H1 (cell line): ENCODE data around the gene UBA3. TPM values are rescaled to one million over a fixed set of nuclear protein-coding genes. Genes with fewer than 3 reads are reported as not detected.

Source experiments
- CTCF ChIA-PET: fragments of 300-600 bp; sonication (Branson Sonifier 250); formaldehyde crosslinking; loops from one replicate; lab custom pipeline; 2021; ENCODE audit not compliant: partially characterized antibody; lab: Charles Lee
- POLR2A ChIA-PET: fragments of 300-600 bp; sonication (Branson Sonifier 250); formaldehyde crosslinking; loops from one replicate; lab custom pipeline; 2021; ENCODE audit warnings: inconsistent platforms; ENCODE audit not compliant: partially characterized antibody; lab: Charles Lee
- DNase-seq, 2 experiments: peaks; one replicate each; pipeline versions ENCODE4 v3.0.0 to v3.0.0-alpha.2; 2010 to 2022; ENCODE audit warnings: low spot score in 2 of 2, low read depth in 1 of 2, mixed read lengths in 1 of 2
- FAIRE-seq: peaks from 2 replicates; lab custom pipeline; 2011; peaks lifted over from hg19 to GRCh38; lab: Jason Lieb, UNC
- H2AFZ ChIP-seq: 2 replicates; pipeline ENCODE4 v1.8.1; 2012; ENCODE audit warnings: low read length, inconsistent platforms
- H2AK5ac ChIP-seq: 2 replicates; pipeline ENCODE4 v1.6.1; 2013; ENCODE audit warnings: low read depth, low read length
- H2BK120ac ChIP-seq: replicated peaks from 2 replicates; pipeline ENCODE3; 2013; ENCODE audit warnings: low read depth, low read length, inconsistent platforms
- H2BK12ac ChIP-seq: 2 replicates; pipeline ENCODE4 v1.6.1; 2013; ENCODE audit warnings: low read depth, low read length
- H2BK15ac ChIP-seq: 2 replicates; pipeline ENCODE4 v1.6.1; 2013; ENCODE audit warnings: low read length
- H2BK20ac ChIP-seq: 2 replicates; pipeline ENCODE4 v1.6.1; 2013; ENCODE audit warnings: low read length
- H2BK5ac ChIP-seq: 2 replicates; pipeline ENCODE4 v1.6.1; 2013; ENCODE audit warnings: low read depth, low read length
- H3K14ac ChIP-seq: 2 replicates; pipeline ENCODE4 v1.6.1; 2013; ENCODE audit warnings: inconsistent platforms; ENCODE audit not compliant: insufficient read length
- H3K18ac ChIP-seq: 2 replicates; pipeline ENCODE4 v1.6.1; 2013; ENCODE audit warnings: low read length; ENCODE audit errors: extremely low read depth
- H3K23ac ChIP-seq: 2 replicates; pipeline ENCODE4 v1.6.1; 2013; ENCODE audit warnings: inconsistent platforms; ENCODE audit not compliant: insufficient read length
- H3K23me2 ChIP-seq: 2 replicates; pipeline ENCODE4 v1.6.1; 2013; ENCODE audit warnings: low read depth, low read length
- H3K27ac ChIP-seq: 2 replicates; pipeline ENCODE4 v1.6.1; 2011; ENCODE audit warnings: low read depth, low read length, inconsistent platforms
- H3K27me3 ChIP-seq, 4 experiments: replicated peaks in 1 of 4; 1 replicate in 1 of 4; 2 replicates in 3 of 4; pipeline versions ENCODE4 v1.6.1 to v1.8.1; 2011 to 2013; ENCODE audit warnings: low read length in 3 of 4, mild to moderate bottlenecking in 3 of 4, inconsistent platforms in 2 of 4, mixed read lengths in 2 of 4, moderate library complexity in 1 of 4; ENCODE audit not compliant: control insufficient read depth in 3 of 4, insufficient read depth in 3 of 4; ENCODE audit errors: extremely low read depth in 1 of 4
- H3K36me3 ChIP-seq, 4 experiments: 2 replicates each; pipeline versions ENCODE4 v1.6.1 to v1.8.1; 2011 to 2013; ENCODE audit warnings: mild to moderate bottlenecking in 4 of 4, low read length in 3 of 4, moderate library complexity in 2 of 4, control low read depth in 1 of 4, inconsistent platforms in 1 of 4; ENCODE audit not compliant: insufficient read depth in 4 of 4, control insufficient read depth in 2 of 4
- H3K4ac ChIP-seq: replicated peaks from 2 replicates; pipeline ENCODE3; 2013; ENCODE audit warnings: low read length, low read depth, mixed read lengths, inconsistent platforms; ENCODE audit not compliant: insufficient read length
- H3K4me1 ChIP-seq, 4 experiments: replicated peaks in 1 of 4; 1 replicate in 1 of 4; 2 replicates in 3 of 4; pipeline versions ENCODE4 v1.6.1 to v1.8.1; 2011 to 2013; ENCODE audit warnings: low read length in 3 of 4, inconsistent platforms in 2 of 4, mixed read lengths in 1 of 4; ENCODE audit not compliant: insufficient read depth in 4 of 4, control insufficient read depth in 3 of 4
- H3K4me2 ChIP-seq, 2 experiments: 2 replicates each; pipeline versions ENCODE4 v1.6.1 to v1.8.1; 2011 to 2013; ENCODE audit warnings: low read depth in 2 of 2, low read length in 2 of 2, control low read depth in 1 of 2, inconsistent platforms in 1 of 2, mild to moderate bottlenecking in 1 of 2; ENCODE audit not compliant: insufficient read depth in 1 of 2
- H3K4me3 ChIP-seq, 4 experiments: fragments of 200-600, 300-600 bp in 1 of 4; sonication (generic), shearing (Covaris generic), sonication (Bioruptor Twin) in 1 of 4; 2 replicates each; pipeline versions ENCODE4 v1.5.1 to v1.8.1; 2011 to 2016; ENCODE audit warnings: low read length in 4 of 4, low read depth in 3 of 4, control low read depth in 2 of 4, inconsistent platforms in 2 of 4, mild to moderate bottlenecking in 2 of 4, mixed read lengths in 1 of 4, moderate library complexity in 1 of 4; ENCODE audit not compliant: insufficient read depth in 2 of 4; ENCODE audit errors: extremely low read depth in 1 of 4
- H3K56ac ChIP-seq: replicated peaks from 2 replicates; pipeline ENCODE3; 2013; ENCODE audit warnings: low read depth, mild to moderate bottlenecking, mixed read lengths, low read length, inconsistent platforms; ENCODE audit not compliant: insufficient read length
- H3K79me1 ChIP-seq: 2 replicates; pipeline ENCODE4 v1.6.1; 2013; ENCODE audit warnings: low read depth, low read length, control low read depth
- H3K79me2 ChIP-seq, 2 experiments: 2 replicates each; pipeline versions ENCODE4 v1.6.1 to v1.8.1; 2012 to 2013; ENCODE audit warnings: low read length in 2 of 2, mild to moderate bottlenecking in 2 of 2, inconsistent platforms in 1 of 2; ENCODE audit not compliant: insufficient read depth in 2 of 2, control insufficient read depth in 1 of 2
- H3K9ac ChIP-seq, 4 experiments: replicated peaks in 1 of 4; 1 replicate in 1 of 4; 2 replicates in 3 of 4; pipeline versions ENCODE4 v1.6.1 to v1.8.1; 2011 to 2013; ENCODE audit warnings: low read depth in 3 of 4, low read length in 3 of 4, control low read depth in 2 of 4, mild to moderate bottlenecking in 2 of 4, moderate library complexity in 2 of 4, inconsistent platforms in 1 of 4; ENCODE audit errors: extremely low read depth in 1 of 4
- H3K9me3 ChIP-seq, 2 experiments: 2 replicates each; pipeline versions ENCODE4 v1.6.1 to v1.8.1; 2012 to 2013; ENCODE audit warnings: mild to moderate bottlenecking in 2 of 2, moderate library complexity in 2 of 2, control low read depth in 1 of 2, inconsistent platforms in 1 of 2, low read depth in 1 of 2, low read length in 1 of 2, mixed read lengths in 1 of 2; ENCODE audit not compliant: insufficient read depth in 2 of 2
- H4K20me1 ChIP-seq, 2 experiments: replicated peaks in 1 of 2; 2 replicates each; pipeline versions ENCODE3 to v1.8.1; 2011 to 2013; ENCODE audit warnings: inconsistent platforms in 2 of 2, low read length in 2 of 2, mild to moderate bottlenecking in 1 of 2; ENCODE audit not compliant: insufficient read depth in 2 of 2, control insufficient read depth in 1 of 2
- H4K5ac ChIP-seq: 2 replicates; pipeline ENCODE4 v1.6.1; 2013; ENCODE audit warnings: low read length, low read depth, mixed read lengths, inconsistent platforms; ENCODE audit not compliant: insufficient read length
- H4K8ac ChIP-seq: 2 replicates; pipeline ENCODE4 v1.8.0; 2013; ENCODE audit warnings: mild to moderate bottlenecking, moderate library complexity, low read length, inconsistent platforms; ENCODE audit not compliant: insufficient read depth; ENCODE audit errors: extremely low read depth
- H4K91ac ChIP-seq: replicated peaks from 2 replicates; pipeline ENCODE3; 2013; ENCODE audit warnings: low read length, mixed read lengths, inconsistent platforms; ENCODE audit not compliant: insufficient read length
- ASH2L ChIP-seq: fragments of 200-600, 300-600 bp; sonication (generic); IDR thresholded peaks from one replicate; pipeline ENCODE4 v1.7.1; 2017; ENCODE audit warnings: low read length
- ATF2 ChIP-seq: IDR thresholded peaks from 2 replicates; pipeline ENCODE4 v1.6.1; 2012; ENCODE audit warnings: low read length, inconsistent platforms
- E2F6 ChIP-seq: IDR thresholded peaks from 2 replicates; pipeline ENCODE4 v1.6.1; 2012; ENCODE audit warnings: inconsistent platforms
- RNF2 ChIP-seq: fragments of 200-900, 300-1000 bp; sonication (generic); IDR thresholded peaks from 2 replicates; pipeline ENCODE4 v1.7.1; 2016; ENCODE audit warnings: borderline replicate concordance, low read depth, mild to moderate bottlenecking, antibody characterized with exemption, low read length; ENCODE audit not compliant: poor library complexity, severe bottlenecking; ENCODE audit errors: missing control alignments
- SIX5 ChIP-seq: IDR thresholded peaks from 2 replicates; pipeline ENCODE4 v1.6.1; 2011; ENCODE audit warnings: mild to moderate bottlenecking, low read depth, low read length
- SP4 ChIP-seq: IDR thresholded peaks from 2 replicates; pipeline ENCODE4 v1.6.1; 2012; ENCODE audit warnings: low read length, inconsistent platforms
- SRF ChIP-seq: IDR thresholded peaks from 2 replicates; pipeline ENCODE4 v1.6.1; 2011; ENCODE audit warnings: mild to moderate bottlenecking, low read depth, low read length, moderate library complexity
- ZNF274 ChIP-seq: IDR thresholded peaks from 2 replicates; pipeline ENCODE4 v1.7.0; 2012; ENCODE audit warnings: low read length, borderline replicate concordance; ENCODE audit errors: extremely low read depth
- WGBS, 2 experiments: shearing (Covaris generic) in 1 of 2; methylation state at CpG; one replicate each; pipeline versions ENCODE4 v1.1.6 to v1.1.7; 2013 to 2015; ENCODE audit warnings: low lambda C conversion rate in 2 of 2, mixed read lengths in 2 of 2, inconsistent platforms in 1 of 2, low coverage in 1 of 2, missing lambda C conversion rate in 1 of 2; ENCODE audit not compliant: insufficient replicate concordance in 2 of 2, insufficient coverage in 1 of 2, insufficient read length in 1 of 2; ENCODE audit errors: extremely low coverage in 1 of 2, missing lambda C conversion rate in 1 of 2; 5-methylcytosine and 5-hydroxymethylcytosine counted together
- polyA plus RNA-seq, 7 experiments: library from polyadenylated mRNA; depleted of rRNA in 3 of 7; stranded (reverse) in 5 of 7; unstranded in 2 of 7; fragments of >200 nt in 5 of 7; fragments of 200-250 nt in 2 of 7; gene quantifications; 1 replicate in 5 of 7; 2 replicates in 1 of 7; 4 replicates in 1 of 7; pipeline versions ENCODE4 v1.2.1 to v1.2.3, GENCODE V29; 2011 to 2013; ENCODE audit warnings: missing spikeins in 2 of 7, mixed read lengths in 2 of 7
- total RNA-seq: library from RNA; stranded (reverse); fragmentation: NEBNext Ultra II Directional; extraction: Animal tissue kit (Norgen Biotek cat#: 25700); gene quantifications from 2 replicates; pipeline ENCODE4 v1.2.1, GENCODE V29; 2021

The UBA3 gene
- total and polyA plus RNA-seq, 2 of the 8 experiments (the other 6 are each of a cell fraction or from before 2014, with no cell fraction given), result 40.8 to 97.8 TPM

DNA sequence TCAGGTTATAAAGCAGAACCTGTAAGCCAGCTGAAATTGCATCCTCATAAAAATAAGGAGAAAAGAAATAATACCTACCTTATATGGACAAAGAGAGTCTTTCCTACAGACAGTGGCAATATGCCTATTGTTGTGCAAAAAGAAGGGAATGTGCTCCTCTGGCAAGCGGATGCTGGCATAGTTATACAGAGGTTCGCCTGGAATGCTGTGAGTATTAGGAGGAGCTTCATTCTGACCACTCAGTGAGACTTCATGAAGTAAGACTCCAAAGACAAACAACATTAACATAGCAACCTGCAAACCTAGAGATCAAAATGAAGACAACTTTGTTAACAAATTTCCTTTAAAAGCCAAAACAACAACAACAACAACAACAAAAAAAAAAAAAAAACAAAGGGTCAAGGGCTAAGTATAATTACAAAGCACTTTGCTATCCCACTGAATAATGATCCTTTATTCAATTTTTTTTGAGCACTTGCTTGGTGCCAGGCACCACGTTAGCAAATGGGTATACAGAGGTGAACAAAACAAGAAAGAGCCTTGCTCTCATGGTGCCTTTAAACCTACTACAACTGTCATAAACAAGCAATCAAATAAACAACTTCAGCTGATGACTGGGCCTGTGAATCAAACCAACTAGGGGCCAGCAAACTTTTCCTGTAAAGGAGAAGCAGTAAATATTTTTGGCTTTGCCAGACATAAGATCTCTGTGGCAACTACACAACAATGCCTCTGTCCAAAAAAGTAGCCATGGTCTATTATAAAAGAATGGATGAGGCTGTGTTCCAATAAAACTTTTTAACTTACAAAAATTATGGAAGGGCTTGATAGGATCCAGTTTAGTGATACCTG is 70.4 kb downstream of the UBA3 start:
- H3K4me1 ChIP-seq, result peaks cover 3 to 19% (median 8%) of the 10 kb centered on the region in 4 experiments
- H3K56ac ChIP-seq, result no peak overlapping the region
- peak in 1 of 2 experiments; percentile 63 for DNase-seq
- no peak overlapping the region for H2BK12ac ChIP-seq
- H3K18ac ChIP-seq, result no peak overlapping the region
- H2AK5ac ChIP-seq, result no peak overlapping the region
- no peaks in the 10 kb centered on the region for H3K79me1 ChIP-seq
- no peaks in the 10 kb centered on the region for H3K79me2 ChIP-seq
- H3K4ac ChIP-seq, result no peak overlapping the region
- FAIRE-seq, result peak; percentile 99
- H2BK20ac ChIP-seq, result no peak overlapping the region
- peak overlapping the region; percentile 55 for H2BK5ac ChIP-seq
- H2BK120ac ChIP-seq, result no peak overlapping the region
- ChIA-PET CTCF (interaction anchor here (1.0 kb wide), 1 partner anchor 16 kb away, joined by 4 read pairs; no protein-coding TSS in a partner anchor), POLR2A (interaction anchor here (0.5 to 2.6 kb wide), 13 partner anchors 9 to 1141 kb away, joined by 3 to 8 read pairs (median 3); partner anchors contain the start of gene TMF1)
- H3K4me3 ChIP-seq, result peak overlapping the region in 1 of 4 experiments; percentile 23; a peak in 1 of 8 replicates
- H2AFZ ChIP-seq, result no peak overlapping the region
- peaks cover 0 to 4% (median 0%) of the 10 kb centered on the region in 4 experiments; a peak in 2 of 7 replicates for H3K27me3 ChIP-seq
- no peak overlapping the region for H3K23ac ChIP-seq
- H4K8ac ChIP-seq, result no peak overlapping the region
- H4K20me1 ChIP-seq, result no peaks in the 10 kb centered on the region
- no peak overlapping the region for H2BK15ac ChIP-seq
- peak overlapping the region in 1 of 2 experiments; percentile 37; a peak in 2 of 4 replicates for H3K4me2 ChIP-seq
- no peaks in the 10 kb centered on the region for H3K9me3 ChIP-seq
- peaks cover 4% of the 10 kb centered on the region for H3K23me2 ChIP-seq
- H4K91ac ChIP-seq, result no peak overlapping the region
- H3K36me3 ChIP-seq, result peaks cover 0 to 3% (median under 1%) of the 10 kb centered on the region in 4 experiments; a peak in 3 of 8 replicates
- WGBS, 2 experiments, result 6% methylated on average over 3 of the region's 3 CpGs; no CpG with 5 or more reads in 1 of the 2 experiments
- H3K9ac ChIP-seq, result no peak overlapping the region
- no peak overlapping the region for H3K14ac ChIP-seq
- H3K27ac ChIP-seq, result peak overlapping the region; percentile 79; the same call in 1 of the 2 replicates
- H4K5ac ChIP-seq, result no peak overlapping the region
- TF ChIP-seq ASH2L, result no peak
- TF ChIP-seq SIX5, result no peak
- no peak for TF ChIP-seq RNF2
- TF ChIP-seq ZNF274, result no peak
- TF ChIP-seq SRF, result peak; percentile 74
- no peak for TF ChIP-seq SP4
- no peak; the same call in 1 of the 2 replicates for TF ChIP-seq ATF2
- no peak for TF ChIP-seq E2F6
